Activated CD4-positive, alpha-beta T cell treated with anti-CD3 and anti-CD28 coated beads for 1 hour (primary cell): ENCODE measurements around the gene ECPAS.
"Not testable (repeated sequence)": the region's sequence is repeated elsewhere in the genome, so short reads cannot be mapped to it uniquely, and the experiment has no call there.

ENCODE experiments used
- DNase-seq: peaks from one replicate; pipeline ENCODE4 v3.0.0-alpha.2; 2020

The ECPAS gene

DNA sequence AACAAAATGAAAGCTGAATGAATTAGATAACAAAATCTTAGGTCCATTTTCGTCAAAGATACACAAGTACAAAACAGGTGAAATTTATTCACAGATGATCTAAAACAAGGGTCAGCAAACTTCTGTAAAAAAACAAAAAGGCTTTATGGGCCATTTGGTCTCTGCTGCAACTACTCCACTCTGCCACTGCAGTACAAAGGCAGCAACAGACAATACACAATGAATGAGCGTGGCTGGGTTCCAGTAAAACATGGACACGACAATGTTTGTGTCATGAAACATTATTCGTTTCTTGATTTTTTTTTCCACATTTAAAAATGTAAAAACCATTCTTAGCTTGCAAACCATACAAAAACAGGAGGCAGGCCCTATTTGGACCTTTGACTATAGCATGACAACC lies 71.9 kb downstream of the ECPAS start:
- no peak for DNase-seq

- DNase-seq: no peak
Observed at GRCh38 chr9:111411266-111411665, 72.9 kb downstream of the ECPAS start.

- DNase-seq: no peak
Observed at GRCh38 chr9:111407813-111408212, 76.4 kb downstream of the ECPAS start.

DNA sequence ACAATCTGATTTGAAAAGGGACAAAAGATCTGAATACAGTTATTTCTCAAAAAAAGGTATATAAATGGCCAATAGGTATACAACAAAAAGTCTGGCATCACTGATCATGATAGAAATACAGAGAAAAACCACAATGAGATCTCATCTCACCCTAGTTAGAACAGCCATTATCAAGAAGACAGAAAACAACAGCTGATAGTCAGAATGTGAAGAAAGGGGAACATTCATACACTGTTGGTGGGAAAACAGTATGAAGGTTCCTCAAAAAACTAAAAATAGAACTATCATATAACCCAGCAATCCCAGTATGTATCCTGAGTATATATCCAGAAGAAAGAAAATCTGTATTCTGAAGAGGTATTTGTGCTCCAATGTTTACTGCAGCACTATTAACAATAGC lies 78.5 kb downstream of the ECPAS start:
- DNase-seq: no peak

DNA sequence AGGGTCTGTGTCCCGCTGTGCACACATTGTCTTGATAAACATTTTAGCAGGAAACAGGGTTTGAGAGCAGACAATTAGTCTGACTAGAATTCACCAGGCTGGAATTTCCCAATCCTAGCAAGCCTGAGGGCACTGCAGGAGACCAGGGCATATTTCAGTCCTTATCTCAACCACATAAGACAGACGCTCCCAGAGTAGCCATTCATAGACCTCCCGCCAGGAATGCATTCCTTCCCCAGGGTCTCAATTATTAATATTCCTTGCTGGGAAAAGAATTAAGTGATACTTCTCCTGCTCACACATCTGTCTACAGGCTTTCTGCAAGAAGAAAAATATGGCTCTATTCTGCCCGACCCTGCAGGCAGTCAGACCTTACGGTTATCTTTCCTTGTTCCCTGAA lies 82.7 kb downstream of the ECPAS start:
- DNase-seq: not testable (repeated sequence)

GRCh38 chr9:111400564-111400898 lies 83.7 kb downstream of the ECPAS start:
- DNase-seq: no peak

- DNase-seq: no peak
Observed at GRCh38 chr9:111399772-111400563, 84.2 kb downstream of the ECPAS start.

DNA sequence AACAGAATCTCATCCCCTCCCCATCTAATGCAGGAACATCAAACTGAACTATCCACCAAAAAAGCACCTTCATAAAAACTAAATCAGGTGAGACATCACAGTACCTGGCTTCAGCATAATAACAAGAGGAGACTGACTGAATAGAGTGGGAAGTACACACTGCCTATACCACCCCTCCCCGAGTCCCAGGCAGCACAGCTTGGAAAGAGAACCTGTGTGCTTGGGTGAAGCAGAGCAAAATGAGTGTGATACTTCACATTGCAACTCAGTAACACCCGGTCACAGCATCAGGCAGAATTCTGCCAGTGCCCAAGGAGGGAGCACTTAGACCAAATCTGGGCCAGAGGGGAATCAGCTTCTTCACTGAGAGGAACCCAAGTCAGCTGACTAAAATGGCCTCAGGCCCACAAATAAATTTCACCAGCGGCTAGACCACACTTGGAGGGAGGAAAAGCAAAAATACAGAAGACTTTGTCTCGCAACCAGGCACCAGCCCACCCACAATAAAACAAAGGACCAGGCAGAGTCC lies 84.9 kb downstream of the ECPAS start:
- DNase-seq: no peak

GRCh38 chr9:111393971-111394370 lies 90.2 kb downstream of the ECPAS start:
- no peak for DNase-seq

DNA sequence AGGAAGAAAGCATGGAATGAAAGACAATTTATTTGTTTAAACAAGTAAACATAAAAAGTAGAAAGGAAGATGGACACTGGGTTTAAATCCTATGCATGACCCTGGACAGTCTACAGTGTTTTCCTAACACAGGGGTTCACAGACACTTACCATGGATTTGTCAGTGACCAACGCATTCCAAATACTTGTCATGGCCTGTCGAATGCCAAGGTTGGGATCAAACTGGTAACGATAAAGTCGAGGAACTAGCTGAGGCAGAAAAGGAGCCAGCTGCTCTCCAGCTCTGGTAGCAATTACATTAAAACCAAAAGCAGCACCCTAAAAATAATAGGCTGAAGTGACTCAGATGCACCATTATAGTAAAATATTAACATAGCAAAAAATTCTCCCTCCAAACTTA lies 94.8 kb downstream of the ECPAS start:
- DNase-seq: no peak

DNA sequence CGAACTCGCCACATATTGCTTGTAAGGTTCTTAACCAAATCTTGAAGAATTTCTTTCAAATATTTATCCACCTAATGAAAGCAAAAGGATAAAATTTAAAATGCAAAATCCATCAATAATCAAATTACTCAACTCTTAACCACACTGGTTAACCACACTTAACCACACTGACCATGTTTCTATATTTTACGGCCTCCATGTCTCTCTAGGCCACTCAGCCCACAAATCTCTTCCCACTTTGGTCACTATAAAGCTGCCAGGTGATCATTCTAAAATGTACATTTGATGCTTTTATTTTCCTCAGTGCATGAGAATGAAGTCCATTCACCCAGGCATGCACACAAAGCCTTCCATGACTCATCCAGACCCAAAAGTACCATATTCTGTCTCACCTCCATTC lies 97.8 kb downstream of the ECPAS start:
- DNase-seq: no peak

- DNase-seq: no peak
Observed at GRCh38 chr9:111381006-111381405, 103.2 kb downstream of the ECPAS start.

- no peak for DNase-seq
Observed at GRCh38 chr9:111375817-111376564, 108.2 kb downstream of the ECPAS start.

DNA sequence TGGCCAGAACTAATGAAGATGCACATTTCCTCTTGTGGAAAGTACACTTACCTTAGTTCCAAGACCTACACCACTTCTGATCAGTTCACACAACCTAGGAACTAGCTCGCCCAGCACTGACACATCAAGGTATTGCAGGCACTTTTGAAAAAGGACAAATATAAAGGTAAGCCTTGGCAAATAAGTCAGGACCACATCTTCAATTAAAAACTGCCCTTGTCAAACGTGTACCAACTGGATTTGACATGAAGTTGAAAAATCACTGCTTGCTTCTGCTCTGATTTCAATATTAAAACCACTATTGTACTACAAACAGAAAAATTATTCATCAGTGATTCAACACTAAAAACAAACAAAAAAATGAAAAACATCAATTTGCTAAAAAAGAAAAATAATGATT lies 109.1 kb downstream of the ECPAS start:
- DNase-seq: no peak

- DNase-seq: no peak
Observed at GRCh38 chr9:111372297-111372696, 111.9 kb downstream of the ECPAS start.

- DNase-seq: no peak
Observed at GRCh38 chr9:111366978-111367377, 117.2 kb downstream of the ECPAS start.

- no peak for DNase-seq
Observed at GRCh38 chr9:111362526-111362925, 121.7 kb downstream of the ECPAS start.

- DNase-seq: no peak
Observed at GRCh38 chr9:111360881-111361280, 123.3 kb downstream of the ECPAS start.

DNA sequence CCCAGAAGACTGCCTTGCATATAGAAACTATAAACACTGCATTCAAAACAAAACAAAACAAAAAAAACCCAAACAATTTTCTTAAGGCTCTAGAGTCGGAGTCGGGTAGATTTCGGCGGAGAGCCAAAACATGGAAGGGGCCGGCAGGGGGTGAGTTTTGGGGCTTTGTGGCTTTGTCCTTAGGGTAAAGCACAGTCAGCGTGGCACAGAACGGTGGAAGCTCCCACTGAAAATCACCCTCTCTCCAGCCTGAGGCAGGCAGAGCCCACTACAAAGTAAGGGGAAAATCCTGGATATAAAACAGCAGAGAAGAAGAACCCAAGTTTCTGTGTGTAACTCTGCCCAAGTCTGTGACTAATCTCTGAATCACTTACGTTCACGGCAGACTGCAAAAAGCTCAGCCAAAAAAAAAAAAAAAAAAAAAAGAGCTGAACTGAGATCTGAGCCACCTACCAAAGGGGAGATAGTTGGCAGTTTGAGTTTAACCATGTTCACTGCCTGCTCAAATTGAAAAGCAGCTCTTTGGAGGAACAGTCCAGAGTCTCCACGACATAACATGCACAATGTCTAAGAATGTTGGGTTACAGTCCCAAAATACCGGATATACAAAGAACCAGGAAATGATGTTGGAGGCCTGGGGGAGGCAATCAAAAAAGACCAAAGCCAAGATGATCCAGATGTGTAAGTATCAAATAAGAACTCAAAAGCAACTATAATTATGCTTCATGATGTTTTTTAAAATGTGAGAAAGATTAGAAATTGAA lies 127.5 kb downstream of the ECPAS start:
- DNase-seq: no peak

DNA sequence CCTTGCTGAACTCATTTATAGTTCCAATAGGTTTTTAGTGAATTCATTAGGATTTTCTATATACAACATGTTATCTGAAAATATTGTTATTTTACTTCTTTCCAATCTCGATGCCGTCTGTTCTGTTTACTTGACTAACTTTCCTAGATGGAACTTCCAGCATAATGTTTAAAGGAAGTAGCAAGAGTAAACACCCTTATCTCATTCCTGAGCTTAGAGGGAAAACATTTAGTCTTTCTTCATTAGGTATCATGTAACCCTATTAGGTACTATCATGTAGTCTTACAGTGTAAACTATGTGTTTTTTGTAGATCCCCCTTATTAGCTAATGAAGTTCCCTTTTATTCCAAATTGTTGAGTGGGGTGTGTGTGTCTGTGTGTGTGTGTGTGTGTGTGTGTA lies 131.6 kb downstream of the ECPAS start:
- no peak for DNase-seq

DNA sequence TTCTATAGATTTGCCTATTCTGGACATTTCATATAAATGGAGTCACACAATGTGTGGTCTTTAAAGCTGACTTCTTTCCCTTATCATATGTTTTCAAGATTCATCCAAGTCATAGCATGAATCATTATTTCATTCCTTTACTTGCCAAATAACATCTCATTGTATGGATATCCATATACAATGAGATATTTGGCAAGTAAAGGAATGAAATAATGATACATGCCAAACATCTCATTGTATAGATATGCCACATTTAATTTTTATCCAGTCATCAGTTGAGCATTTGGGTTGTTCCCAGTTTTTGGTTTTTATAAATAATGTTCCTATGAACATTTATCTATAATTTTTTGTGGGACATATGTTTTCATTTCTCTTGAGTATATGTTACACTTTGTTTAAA lies 133.6 kb downstream of the ECPAS start:
- no peak for DNase-seq

DNA sequence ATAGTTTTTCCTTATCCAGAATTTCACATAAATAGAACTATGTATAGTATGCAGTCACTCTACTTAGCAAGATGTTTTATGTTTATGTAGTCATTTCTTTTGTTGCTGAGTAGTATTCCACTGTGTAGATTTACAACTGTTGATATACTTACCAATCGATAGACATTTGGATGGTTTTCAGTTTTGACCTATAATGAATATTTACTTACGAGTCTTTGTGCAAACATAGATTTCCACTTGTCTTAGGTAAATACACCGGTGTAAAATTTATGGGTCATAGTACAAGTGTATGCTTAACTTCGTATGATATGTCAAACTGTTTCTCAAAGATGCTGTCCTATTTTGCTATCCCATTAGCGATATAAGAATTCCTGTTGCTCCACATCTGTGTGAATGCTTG lies 134.4 kb downstream of the ECPAS start:
- no peak for DNase-seq

- DNase-seq: no peak
Observed at GRCh38 chr9:111348821-111349271, 135.3 kb downstream of the ECPAS start.
